Heart right ventricle (tissue), 16 donors: ENCODE results near the gene RAD18. TPM values are rescaled to one million over a fixed set of nuclear protein-coding genes. Genes with fewer than 3 reads are reported as not detected.
A peak's percentile ranks its signal among the peaks of the same experiment; 100 is the strongest.

Source experiments
- ATAC-seq, 8 donors: fragments of 200-7000 bp; cut with Tn5 transposase; one replicate each; pipeline ENCODE4 v1.9.1; 2020; ENCODE audit warnings: mild to moderate bottlenecking in 8 of 8, moderate library complexity in 8 of 8, moderate number of reproducible peaks in 1 of 8
- DNase-seq, 2 donors: peaks; one replicate each; pipeline ENCODE4 v3.0.0-alpha.2; 2020
- H3K27ac ChIP-seq, 10 donors: fragments of 200-600 bp; sonication (generic) in 2 of 10; one replicate each; pipeline versions ENCODE4 v1.5.0 to v1.8.0; 2020 to 2022; ENCODE audit warnings: mild to moderate bottlenecking in 3 of 10
- H3K27me3 ChIP-seq, 7 donors: fragments of 200-600 bp; one replicate each; pipeline ENCODE4 v1.8.0; 2021 to 2022; ENCODE audit warnings: mild to moderate bottlenecking in 2 of 7
- H3K36me3 ChIP-seq, 9 donors: fragments of 200-600 bp; sonication (generic) in 1 of 9; one replicate each; pipeline versions ENCODE4 v1.5.0 to v1.8.0; 2020 to 2022; ENCODE audit warnings: mild to moderate bottlenecking in 2 of 9
- H3K4me1 ChIP-seq, 9 donors: fragments of 200-600 bp; sonication (generic) in 1 of 9; one replicate each; pipeline versions ENCODE4 v1.5.0 to v1.8.0; 2020 to 2022; ENCODE audit warnings: mild to moderate bottlenecking in 4 of 9
- H3K4me3 ChIP-seq, 10 donors: fragments of 200-600 bp; sonication (generic) in 2 of 10; one replicate each; pipeline versions ENCODE4 v1.5.0 to v1.8.0; 2020 to 2022; ENCODE audit warnings: mild to moderate bottlenecking in 7 of 10, moderate library complexity in 2 of 10
- H3K9me3 ChIP-seq, 11 donors: fragments of 200-600 bp in 10 of 11; sonication (generic) in 2 of 11; one replicate each; pipeline versions ENCODE4 v1.5.0 to v1.8.0; 2013 to 2022; ENCODE audit warnings: mild to moderate bottlenecking in 2 of 11, control low read depth in 1 of 11, moderate library complexity in 1 of 11
- CTCF ChIP-seq, 9 donors: fragments of 200-600 bp; sonication (generic) in 2 of 9; IDR thresholded peaks; one replicate each; pipeline versions ENCODE4 v1.5.0 to v1.8.0; 2021 to 2022; ENCODE audit warnings: antibody characterized with exemption in 9 of 9, mild to moderate bottlenecking in 5 of 9, moderate library complexity in 1 of 9
- WGBS, 2 donors: extraction: QIAGEN DNeasy Blood & Tissue Kit; methylation state at CpG; one replicate each; pipeline ENCODE4 v1.1.7; 2013; ENCODE audit warnings: inconsistent platforms in 1 of 2; 5-methylcytosine and 5-hydroxymethylcytosine counted together
- intact Hi-C, 10 donors: fragments of 100-400 bp; cut with DNase I; formaldehyde crosslinking; loops; one replicate each; pipeline versions ENCODE4 v1.11.1 to v1.14.2; 2022
- polyA plus RNA-seq, 2 donors: library from polyadenylated mRNA; stranded (reverse); fragments of 200-250 nt; gene quantifications; one replicate each; pipeline ENCODE4 v1.2.3, GENCODE V29; 2013
- total RNA-seq, 10 donors: library from RNA; stranded (reverse); fragmentation: NEBNext Ultra II Directional in 3 of 10; extraction: Animal tissue kit (Norgen Biotek cat#: 25700) in 3 of 10; gene quantifications; one replicate each; pipeline versions ENCODE4 v1.2.1 to v1.2.4, GENCODE V29; 2021 to 2023
- donor health status: Arrhythmogenic right ventricular cardiomyopathy.
- donor health status: ischemic (EF 13 %, LVEDD 7.1; RV severe dilation, severe dysfunction).
- donor health status: healthy with polysubstance abuse.
- donor health status: DM: no; HTN: yes; CAD: no.
- donor health status: DM: no; HTN: no; CAD: no.
- donor health status: ischemic (EF 25% LVEDD 6.9; RV normal size, moderate dysfunction).
- donor health status: ischemic (EF 25% LVEDD 5.7; RV mildly dilated, moderate dysfunction).
- donor health status: healthy.
- donor health status: DM: yes; HTN: yes; CAD: no.
- donor health status: Ischemic cardiomyopathy.
- donor health status: ischemic (EF 35%, LVEDD 5.7; RV mildly dilated, moderate dysfunction).
- donor health status: nonischemic (EF 11% LVEDD 7.7; RV severe dilation, severe dysfunction).
- donor health status: DM: yes; HTN: yes; CAD: no.
- donor health status: PGD.
- donor health status: ischemic (EF 29% LVEDD 5.4; RV normal size, mild dysfunction).
- donor health status: nonischemic (EF 23%, LVEDD 6.1; RV moderate dilation, normal function).

Gene RAD18
- total and polyA plus RNA-seq, 12 donors, result 0.97 to 4.6 (median 2.8) TPM

- no peak for DNase-seq
- no peak for ATAC-seq
- Histone ChIP-seq H3K36me3 (peaks cover 0 to 37% (median 0%) of the 10 kb centered on the region in 9 donors), H3K4me1 (peaks cover 0 to 5% (median 0%) of the 10 kb centered on the region in 9 donors), H3K27ac (no peak overlapping the region), H3K9me3 (no peaks in the 10 kb centered on the region), H3K4me3 (no peak overlapping the region), H3K27me3 (no peaks in the 10 kb centered on the region)
- intact Hi-C loops, result no loop called here
- WGBS, 2 donors, result 89 to 96% methylated on average over 1 of the region's 1 CpG
- no peak for TF ChIP-seq CTCF (IDR thresholded peaks at IDR 0.05)
These were observed 71.5 kb downstream of the RAD18 start for GRCh38 chr3:8891774-8892173.

GRCh38 chr3:8891303-8891702 lies 72.0 kb downstream of the RAD18 start:
- intact Hi-C loops, result no loop called here
- Histone ChIP-seq H3K4me3 (no peak overlapping the region), H3K36me3 (peaks cover 0 to 41% (median 0%) of the 10 kb centered on the region in 9 donors), H3K27me3 (no peaks in the 10 kb centered on the region), H3K9me3 (no peaks in the 10 kb centered on the region), H3K4me1 (peaks cover 0 to 5% (median 0%) of the 10 kb centered on the region in 9 donors), H3K27ac (no peak overlapping the region)
- DNase-seq (no peak), ATAC-seq (no peak)
- no peak for TF ChIP-seq CTCF (IDR thresholded peaks at IDR 0.05)

GRCh38 chr3:8888301-8888915 lies 74.9 kb downstream of the RAD18 start:
- TF ChIP-seq CTCF (IDR thresholded peaks at IDR 0.05), result no peak
- no peak overlapping the region for H3K4me3 ChIP-seq
- no peaks in the 10 kb centered on the region for H3K27me3 ChIP-seq
- 84% methylated on average over 6 of the region's 6 CpGs for WGBS, 2 donors
- ATAC-seq (no peak), DNase-seq (no peak)
- no peak overlapping the region for H3K27ac ChIP-seq
- intact Hi-C loops, result no loop called here
- H3K4me1 ChIP-seq, result peaks cover 0 to 5% (median 0%) of the 10 kb centered on the region in 9 donors
- peaks cover 0 to 28% (median 0%) of the 10 kb centered on the region in 9 donors for H3K36me3 ChIP-seq
- peaks cover 0 to 6% (median 0%) of the 10 kb centered on the region in 11 donors for H3K9me3 ChIP-seq

GRCh38 chr3:8887435-8888300 lies 75.6 kb downstream of the RAD18 start:
- intact Hi-C loops, result no loop called here
- peaks cover 0 to 28% (median 0%) of the 10 kb centered on the region in 9 donors for H3K36me3 ChIP-seq
- H3K4me3 ChIP-seq, result no peak overlapping the region

More at GRCh38 chr3:8887435-8888300, 75.6 kb downstream of the RAD18 start:
- Histone ChIP-seq H3K4me1 (peaks cover 0 to 5% (median 0%) of the 10 kb centered on the region in 9 donors), H3K27me3 (no peaks in the 10 kb centered on the region), H3K27ac (no peak overlapping the region), H3K9me3 (peaks cover 0 to 9% (median 0%) of the 10 kb centered on the region in 11 donors)
- no peak for TF ChIP-seq CTCF (IDR thresholded peaks at IDR 0.05)
- WGBS, 2 donors, result 75 to 79% methylated on average over 7 of the region's 7 CpGs
- DNase-seq (no peak), ATAC-seq (peak in 2 of 8 donors; percentile 19 to 39)
